ENCODE results near the gene BMP2.
A peak's percentile ranks its signal among the peaks of the same experiment; 100 is the strongest.

BMP2 gene

DNA sequence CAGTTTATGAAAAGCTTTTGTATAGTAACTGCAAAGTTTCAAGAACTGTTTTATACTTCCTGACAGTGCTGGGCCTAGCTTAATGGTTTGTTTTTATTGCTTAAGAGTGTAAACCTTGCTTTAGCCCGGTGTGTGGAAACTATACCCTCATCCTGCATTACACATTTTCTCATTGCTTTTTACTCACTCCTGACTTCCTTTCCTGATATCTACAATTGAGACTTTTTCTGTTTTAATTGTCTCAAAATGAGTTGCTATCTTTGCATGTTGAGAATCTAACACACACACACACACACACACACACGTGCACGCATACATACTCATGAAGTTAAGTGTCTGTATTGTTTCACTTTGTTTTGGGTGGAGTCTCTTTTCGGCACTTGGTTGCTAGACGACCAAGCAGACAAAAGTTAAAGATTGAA lies 16.7 kb downstream of the BMP2 start:
- no peak for DNase-seq
- no peak for TF ChIP-seq POLR2A (IDR thresholded peaks at IDR 0.05; ENCODE audit: low read length)
- TF ChIP-seq GATA1 (IDR thresholded peaks at IDR 0.05; ENCODE audit: low read depth, low read length), result no peak

DNA sequence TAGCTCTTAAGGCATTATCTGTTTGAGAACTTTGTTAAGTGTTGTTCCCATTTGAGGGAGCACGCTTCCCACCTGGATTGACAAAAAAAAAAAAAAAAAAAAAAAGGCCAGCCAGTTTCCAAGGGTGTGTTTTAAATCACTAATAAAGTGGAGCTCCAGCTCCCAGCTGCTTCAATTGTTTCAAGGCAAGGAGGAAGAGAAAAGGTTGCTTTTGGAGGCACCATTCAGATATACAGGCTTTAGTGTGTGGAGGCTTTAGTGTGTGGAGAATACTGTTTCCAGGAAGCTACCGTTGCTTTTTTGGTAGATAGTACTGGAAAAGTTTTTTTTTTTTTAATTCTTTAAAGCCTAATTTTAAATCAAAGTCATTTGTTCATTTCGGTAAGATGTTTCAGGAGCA lies 17.3 kb downstream of the BMP2 start:
- DNase-seq, result no peak
- TF ChIP-seq GATA1 (IDR thresholded peaks at IDR 0.05; ENCODE audit: low read depth, low read length) (no peak), POLR2A (IDR thresholded peaks at IDR 0.05; ENCODE audit: low read length) (no peak)

DNA sequence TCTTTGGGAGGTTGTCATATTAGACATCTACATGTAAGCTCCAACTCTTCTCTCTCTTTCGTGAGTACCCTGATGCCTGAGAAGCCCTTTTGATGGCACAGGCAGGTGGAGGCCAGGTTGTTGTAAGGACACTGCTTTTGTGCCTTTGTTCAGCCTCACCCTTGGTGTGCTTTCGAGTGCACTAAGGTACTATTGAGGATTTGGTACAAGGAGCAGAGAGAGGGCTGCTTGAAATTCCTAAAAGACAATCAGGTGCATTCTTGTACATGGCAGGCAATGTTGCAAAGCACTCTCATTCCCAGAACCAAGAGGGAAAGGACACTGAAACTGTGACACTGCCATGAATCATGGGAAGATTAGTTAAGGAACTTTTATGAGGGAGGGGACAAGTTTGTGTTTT lies 19.1 kb downstream of the BMP2 start:
- TF ChIP-seq POLR2A (IDR thresholded peaks at IDR 0.05; ENCODE audit: low read length) (no peak), GATA1 (IDR thresholded peaks at IDR 0.05; ENCODE audit: low read depth, low read length) (no peak)
- no peak for DNase-seq

DNA sequence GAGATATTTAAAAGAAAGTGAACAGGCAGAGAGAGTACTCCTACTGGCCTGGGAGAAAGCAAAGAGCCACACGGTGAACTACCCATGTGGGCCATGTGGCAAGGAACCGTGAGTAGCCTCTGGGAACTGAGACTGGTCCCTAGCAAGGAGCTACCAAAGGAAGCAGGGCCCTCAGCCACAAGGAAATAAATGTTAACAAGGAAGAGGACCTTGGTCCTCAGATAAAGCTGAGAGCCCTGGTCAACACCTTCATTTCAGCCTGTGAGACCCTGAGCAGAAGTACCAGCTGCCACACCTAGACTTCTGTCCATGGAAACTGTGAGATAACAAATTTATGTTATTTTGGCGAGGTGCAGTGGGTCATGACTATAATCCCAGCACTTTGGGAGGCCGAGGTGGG lies 25.3 kb downstream of the BMP2 start:
- TF ChIP-seq GATA1 (IDR thresholded peaks at IDR 0.05; ENCODE audit: low read depth, low read length) (no peak), POLR2A (IDR thresholded peaks at IDR 0.05; ENCODE audit: low read length) (no peak)
- DNase-seq, result no peak

DNA sequence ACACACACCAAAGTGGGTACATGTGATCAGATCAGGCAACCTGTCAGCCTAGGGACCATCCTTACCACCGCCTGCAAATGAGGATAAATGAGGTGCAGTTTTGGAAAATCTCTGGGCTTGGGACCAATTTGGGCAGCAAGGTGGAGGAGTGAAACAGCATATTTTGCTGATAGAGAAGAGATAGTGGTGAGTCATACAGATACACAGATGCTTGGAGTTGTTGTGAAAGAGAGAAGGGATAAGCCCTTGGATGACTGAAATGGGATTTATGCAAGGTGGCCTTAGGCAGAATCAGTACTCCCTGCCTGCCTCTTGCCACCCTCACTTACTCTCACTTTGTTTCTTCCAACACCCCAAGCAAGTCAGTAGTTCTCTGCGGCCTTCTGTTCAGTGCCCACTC lies 34.7 kb downstream of the BMP2 start:
- TF ChIP-seq GATA1 (IDR thresholded peaks at IDR 0.05; ENCODE audit: low read depth, low read length) (no peak), POLR2A (IDR thresholded peaks at IDR 0.05; ENCODE audit: low read length) (no peak)
- DNase-seq, result no peak

DNA sequence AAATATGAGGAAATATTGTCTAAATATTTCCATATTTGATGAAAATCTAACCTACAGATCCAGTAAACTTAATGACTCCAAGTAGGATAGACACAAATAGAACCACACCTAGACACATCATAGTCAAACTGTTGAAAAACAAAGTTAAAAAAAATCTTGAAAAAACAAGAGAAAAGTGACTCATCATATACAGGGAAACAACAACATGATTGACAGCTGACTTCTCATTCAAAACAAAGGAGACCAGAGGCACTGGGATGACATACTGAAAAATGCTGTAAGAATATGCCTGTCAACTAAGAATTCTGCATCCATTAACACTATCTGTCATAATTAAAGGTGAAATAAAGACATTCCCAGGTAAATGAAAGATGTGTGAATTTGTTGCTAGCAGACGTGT lies 38.8 kb downstream of the BMP2 start:
- no peak for DNase-seq
- no peak for TF ChIP-seq GATA1 (IDR thresholded peaks at IDR 0.05; ENCODE audit: low read depth, low read length)
- TF ChIP-seq POLR2A (IDR thresholded peaks at IDR 0.05; ENCODE audit: low read length), result no peak

DNA sequence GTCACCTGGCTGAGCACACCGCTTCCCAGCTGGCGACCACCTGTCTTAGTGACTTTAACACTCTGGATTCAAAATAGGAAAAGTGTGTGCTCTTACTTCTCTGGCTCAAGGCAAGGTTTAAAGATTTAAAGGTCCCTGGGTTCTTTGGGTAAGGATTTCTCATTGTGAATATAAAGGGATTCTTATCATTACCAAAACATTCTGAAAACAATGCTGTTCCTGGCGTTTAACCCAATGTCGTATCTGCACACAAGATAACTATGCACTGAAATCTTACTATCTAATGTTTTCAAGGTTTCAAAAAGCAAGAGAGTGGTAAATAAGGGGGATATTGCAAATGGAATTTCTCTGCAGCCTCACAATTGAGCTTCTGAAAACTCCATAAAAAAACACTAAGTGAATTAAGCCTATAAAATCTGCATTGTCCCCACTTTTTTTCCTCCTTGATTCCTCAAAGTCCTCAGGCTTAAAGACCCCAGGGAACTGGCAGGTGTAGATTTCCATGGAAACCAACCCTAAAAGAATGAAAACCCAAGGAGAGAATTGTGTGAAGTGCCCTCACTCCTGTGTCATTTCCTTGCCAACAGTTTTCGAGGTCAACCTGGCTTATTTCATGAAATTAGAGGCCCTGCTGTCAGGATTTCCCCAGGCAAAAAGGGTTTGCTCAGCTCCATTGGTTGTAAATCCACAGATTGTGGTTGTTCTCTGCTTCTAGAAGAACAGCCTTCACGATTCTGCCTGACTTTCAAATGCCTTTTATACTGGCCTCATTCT lies 44.0 kb downstream of the BMP2 start:
- no peak for DNase-seq
- no peak for TF ChIP-seq GATA1 (IDR thresholded peaks at IDR 0.05; ENCODE audit: low read depth, low read length)
- TF ChIP-seq POLR2A (IDR thresholded peaks at IDR 0.05; ENCODE audit: low read length), result no peak

DNA sequence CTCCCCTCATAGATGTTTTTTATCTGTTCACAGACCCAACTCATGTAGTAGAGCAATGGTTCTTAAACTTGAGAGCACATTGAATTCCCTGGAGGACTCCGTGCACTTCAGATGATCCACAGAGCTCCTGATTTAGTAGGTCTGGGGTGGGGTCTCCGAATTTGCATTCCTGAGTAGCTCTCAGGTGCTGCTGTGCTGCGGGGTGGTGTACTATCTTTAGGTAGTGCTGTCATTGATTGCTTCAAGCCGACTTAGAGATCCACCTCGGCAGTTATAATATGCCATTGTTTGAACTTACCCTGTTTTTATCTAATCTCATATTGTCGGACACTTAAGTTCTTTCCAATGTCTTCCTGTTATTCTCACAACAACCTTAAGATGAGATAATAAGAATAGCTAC lies 45.0 kb downstream of the BMP2 start:
- DNase-seq, result no peak
- TF ChIP-seq POLR2A (IDR thresholded peaks at IDR 0.05; ENCODE audit: low read length), result no peak
- TF ChIP-seq GATA1 (IDR thresholded peaks at IDR 0.05; ENCODE audit: low read depth, low read length), result no peak

DNA sequence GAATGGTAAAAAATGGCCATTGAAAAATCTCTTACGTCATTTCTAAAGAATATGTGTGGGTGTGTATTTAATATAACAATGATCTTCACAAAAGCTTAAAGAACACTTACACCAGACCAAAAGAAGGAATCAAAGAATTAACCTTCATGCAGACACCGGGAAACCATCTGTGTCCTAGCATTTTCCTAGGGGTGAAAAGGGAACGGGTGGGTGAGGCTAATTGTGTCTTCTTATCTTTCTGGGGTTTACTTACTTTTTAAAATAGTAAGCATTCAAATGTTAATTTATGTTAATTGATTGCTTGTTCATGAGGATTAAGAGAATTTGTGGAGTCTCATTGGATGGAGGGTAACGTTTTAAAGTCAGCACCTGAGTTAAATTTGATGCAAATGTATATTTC lies 47.5 kb downstream of the BMP2 start:
- TF ChIP-seq POLR2A (IDR thresholded peaks at IDR 0.05; ENCODE audit: low read length) (no peak), GATA1 (IDR thresholded peaks at IDR 0.05; ENCODE audit: low read depth, low read length) (no peak)
- DNase-seq, result no peak

DNA sequence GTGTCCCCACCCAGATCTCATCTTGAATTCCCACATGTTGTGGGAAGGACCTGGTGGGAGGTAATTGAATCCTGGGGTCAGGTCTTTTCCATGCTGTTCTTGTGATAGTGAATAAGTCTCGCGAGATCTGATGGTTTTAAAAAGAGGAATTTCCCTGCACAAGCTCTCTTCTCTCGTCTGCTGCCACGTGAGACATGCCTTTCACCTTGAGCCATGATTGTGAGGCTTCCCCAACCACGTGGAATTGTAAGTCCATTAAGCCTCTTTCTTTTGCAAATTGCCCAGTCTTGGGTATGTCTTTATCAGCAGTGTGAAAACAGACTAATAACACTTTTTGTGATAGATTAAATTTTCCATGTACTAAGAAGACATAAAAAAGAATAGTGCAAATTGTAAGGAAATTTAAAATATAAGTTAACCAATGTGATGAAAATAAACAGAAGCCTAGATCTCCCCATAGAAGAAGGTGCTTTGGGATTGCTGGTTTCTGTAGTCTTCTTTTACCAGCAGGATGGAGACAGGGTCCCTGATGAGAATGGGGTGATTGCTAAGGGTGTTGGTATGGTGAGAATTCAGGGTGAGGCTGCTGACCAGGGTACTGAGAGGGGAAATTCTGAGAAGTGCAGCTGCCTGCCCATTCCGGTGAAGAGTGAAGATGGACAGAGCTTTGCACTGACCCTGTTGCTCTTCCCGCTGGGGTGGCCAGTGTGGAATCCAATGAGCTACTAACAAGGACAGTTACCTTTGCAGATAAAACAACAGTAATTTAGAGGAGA lies 50.7 kb downstream of the BMP2 start:
- DNase-seq, result no peak
- TF ChIP-seq GATA1 (IDR thresholded peaks at IDR 0.05; ENCODE audit: low read depth, low read length) (no peak), POLR2A (IDR thresholded peaks at IDR 0.05; ENCODE audit: low read length) (no peak)

DNA sequence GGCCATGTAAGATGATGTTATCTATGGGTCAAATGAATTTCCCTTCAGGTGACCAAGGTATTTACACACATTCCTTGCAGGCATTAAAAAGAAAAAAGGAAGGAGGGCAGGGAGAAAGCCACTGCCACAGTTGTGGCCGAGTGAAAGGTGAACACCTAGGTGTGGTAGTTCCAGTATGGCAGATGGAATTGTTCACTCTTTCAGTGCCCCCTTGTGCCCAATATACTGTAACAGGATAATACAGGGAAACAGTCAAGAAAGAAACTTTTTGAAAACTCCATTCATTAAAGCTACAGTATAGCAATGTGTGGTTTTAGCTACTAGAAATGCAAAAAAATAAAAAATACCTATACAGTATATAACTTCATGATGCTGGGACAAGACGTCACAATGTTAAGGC lies 52.1 kb downstream of the BMP2 start:
- TF ChIP-seq POLR2A (IDR thresholded peaks at IDR 0.05; ENCODE audit: low read length) (no peak), GATA1 (IDR thresholded peaks at IDR 0.05; ENCODE audit: low read depth, low read length) (no peak)
- DNase-seq, result no peak

DNA sequence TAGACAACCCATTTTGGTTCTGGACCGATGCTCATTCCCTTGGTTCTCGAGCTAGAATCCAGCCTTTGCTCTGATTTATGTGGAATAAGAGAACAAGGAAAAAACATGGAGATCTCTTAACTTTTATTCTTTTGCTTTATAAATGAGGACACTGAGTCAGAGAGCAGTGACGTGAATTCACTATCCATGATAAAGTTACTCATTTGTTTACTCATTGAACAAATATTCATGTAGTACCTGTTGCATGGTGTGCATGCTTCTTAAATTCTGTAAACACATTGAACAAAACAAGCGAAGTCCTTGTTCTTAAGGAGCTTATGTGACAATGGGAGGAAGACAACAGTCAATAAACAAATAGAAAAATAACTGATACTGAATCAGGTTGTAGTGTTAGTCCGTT lies 56.9 kb downstream of the BMP2 start:
- TF ChIP-seq GATA1 (IDR thresholded peaks at IDR 0.05; ENCODE audit: low read depth, low read length) (no peak), POLR2A (IDR thresholded peaks at IDR 0.05; ENCODE audit: low read length) (no peak)
- no peak for DNase-seq

DNA sequence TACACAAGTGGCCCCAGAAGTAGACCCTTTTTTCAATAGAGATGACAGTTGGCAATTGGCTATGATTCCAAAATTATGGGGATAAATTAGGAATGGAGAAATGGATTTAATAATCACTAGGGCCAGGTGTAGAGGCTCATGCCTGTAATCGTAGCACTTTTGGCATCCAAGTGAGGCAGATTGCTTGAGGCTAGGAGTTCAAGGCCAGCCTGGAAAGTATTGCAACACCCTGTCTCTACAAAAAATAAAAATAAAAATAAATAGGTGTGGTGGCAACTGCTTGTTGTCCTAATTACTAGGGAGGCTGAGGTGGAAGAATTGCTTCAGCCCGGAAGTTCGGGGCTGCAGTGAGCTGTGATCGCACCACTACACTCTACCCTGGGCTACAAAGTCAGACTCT lies 60.0 kb downstream of the BMP2 start:
- DNase-seq, result no peak
- TF ChIP-seq GATA1 (IDR thresholded peaks at IDR 0.05; ENCODE audit: low read depth, low read length), result no peak
- no peak for TF ChIP-seq POLR2A (IDR thresholded peaks at IDR 0.05; ENCODE audit: low read length)

DNA sequence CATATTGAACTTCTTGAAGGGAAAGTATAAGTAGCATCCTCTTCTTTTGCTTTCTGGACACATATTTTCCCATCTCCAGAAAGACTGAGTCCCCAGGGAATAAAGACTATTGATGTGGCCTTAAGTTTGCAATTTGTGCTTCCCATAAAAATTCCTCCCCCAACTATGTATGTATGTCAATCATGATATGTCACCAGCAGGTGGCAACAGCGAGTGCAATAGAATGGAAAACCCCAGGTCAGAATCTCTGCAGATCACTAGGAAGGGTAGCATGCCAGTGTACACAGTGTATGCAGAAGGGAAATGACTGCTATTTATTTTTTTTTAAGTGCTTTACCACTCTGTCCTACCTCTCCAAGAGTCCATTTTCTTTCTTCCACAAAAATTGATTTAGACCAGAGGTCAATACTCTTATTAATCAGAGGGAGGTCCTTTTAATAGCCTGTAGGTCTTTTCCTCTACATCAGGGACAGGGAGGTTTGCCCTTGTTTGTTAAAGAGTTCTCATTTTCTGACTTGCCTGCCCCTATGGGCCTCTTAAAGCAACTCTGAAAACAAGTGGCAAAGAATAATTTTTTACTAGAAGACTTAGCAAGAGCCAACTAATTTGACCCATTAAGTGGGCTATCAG lies 61.4 kb downstream of the BMP2 start:
- TF ChIP-seq GATA1 (IDR thresholded peaks at IDR 0.05; ENCODE audit: low read depth, low read length) (no peak), POLR2A (IDR thresholded peaks at IDR 0.05; ENCODE audit: low read length) (no peak)
- peak; percentile 20 to 59 for DNase-seq

Measured in erythroblast (primary cell).